Uterus (tissue), 2 donors: Measurements from ENCODE around the gene ZFPL1.

Source experiments
- POLR2A ChIP-seq, 2 donors: fragments of 450-650 bp; IDR thresholded peaks; one replicate each; pipeline ENCODE4 v1.6.1; 2016; ENCODE audit warnings: antibody characterized with exemption in 2 of 2, mild to moderate bottlenecking in 1 of 2, moderate library complexity in 1 of 2
- TF ChIP-seq, protein P1 (sequence below), 4 experiments: fragments of 200-600 bp in 2 of 4; fragments of 450-650 bp in 2 of 4; sonication (generic) in 2 of 4; IDR thresholded peaks; one replicate each; pipeline ENCODE4 v1.5.1; 2016 to 2019; ENCODE audit warnings: antibody characterized with exemption in 4 of 4, mild to moderate bottlenecking in 2 of 4, moderate library complexity in 1 of 4

DNA sequence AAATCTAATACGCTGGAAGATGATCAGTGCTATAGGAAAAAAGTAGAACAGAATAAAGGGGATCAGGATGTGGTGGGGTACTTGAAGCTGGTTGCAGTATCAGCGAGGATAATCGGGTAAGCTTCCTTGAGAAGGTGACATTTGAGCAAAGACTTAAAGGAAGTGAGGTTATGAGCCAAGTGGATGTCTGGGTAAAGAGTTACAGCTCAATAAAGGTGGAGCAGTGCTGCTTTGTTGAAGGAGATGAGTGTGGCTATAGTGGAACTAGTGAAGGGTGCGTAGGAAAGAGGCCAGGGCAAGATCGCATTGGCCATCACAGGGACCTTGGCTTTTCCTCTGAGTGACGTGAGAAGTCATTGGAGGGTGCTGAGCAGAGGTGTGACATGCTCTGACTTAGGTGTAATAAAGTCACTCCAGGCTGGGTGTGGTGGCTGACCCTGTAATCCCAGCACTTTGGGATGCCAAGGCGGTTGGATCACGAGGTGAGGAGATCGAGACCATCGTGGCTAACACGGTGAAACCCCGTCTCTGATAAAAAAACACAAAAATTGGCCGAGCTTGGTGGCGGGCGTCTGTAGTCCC is 52.6 kb downstream of the ZFPL1 start:
- TF ChIP-seq, protein P1, sequence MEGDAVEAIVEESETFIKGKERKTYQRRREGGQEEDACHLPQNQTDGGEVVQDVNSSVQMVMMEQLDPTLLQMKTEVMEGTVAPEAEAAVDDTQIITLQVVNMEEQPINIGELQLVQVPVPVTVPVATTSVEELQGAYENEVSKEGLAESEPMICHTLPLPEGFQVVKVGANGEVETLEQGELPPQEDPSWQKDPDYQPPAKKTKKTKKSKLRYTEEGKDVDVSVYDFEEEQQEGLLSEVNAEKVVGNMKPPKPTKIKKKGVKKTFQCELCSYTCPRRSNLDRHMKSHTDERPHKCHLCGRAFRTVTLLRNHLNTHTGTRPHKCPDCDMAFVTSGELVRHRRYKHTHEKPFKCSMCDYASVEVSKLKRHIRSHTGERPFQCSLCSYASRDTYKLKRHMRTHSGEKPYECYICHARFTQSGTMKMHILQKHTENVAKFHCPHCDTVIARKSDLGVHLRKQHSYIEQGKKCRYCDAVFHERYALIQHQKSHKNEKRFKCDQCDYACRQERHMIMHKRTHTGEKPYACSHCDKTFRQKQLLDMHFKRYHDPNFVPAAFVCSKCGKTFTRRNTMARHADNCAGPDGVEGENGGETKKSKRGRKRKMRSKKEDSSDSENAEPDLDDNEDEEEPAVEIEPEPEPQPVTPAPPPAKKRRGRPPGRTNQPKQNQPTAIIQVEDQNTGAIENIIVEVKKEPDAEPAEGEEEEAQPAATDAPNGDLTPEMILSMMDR (IDR thresholded peaks at IDR 0.05): no peak
- TF ChIP-seq POLR2A (IDR thresholded peaks at IDR 0.05): no peak
